Islet of Langerhans (tissue), 1 donor: ENCODE measurements around the gene CELA2B.
"Not testable (repeated sequence)": the region's sequence is repeated elsewhere in the genome, so short reads cannot be mapped to it uniquely, and the experiment has no call there.

ENCODE experiments used
- FAIRE-seq: peaks from one replicate; lab custom pipeline; 2011; peaks lifted over from hg19 to GRCh38; lab: Jason Lieb, UNC

CELA2B gene

DNA sequence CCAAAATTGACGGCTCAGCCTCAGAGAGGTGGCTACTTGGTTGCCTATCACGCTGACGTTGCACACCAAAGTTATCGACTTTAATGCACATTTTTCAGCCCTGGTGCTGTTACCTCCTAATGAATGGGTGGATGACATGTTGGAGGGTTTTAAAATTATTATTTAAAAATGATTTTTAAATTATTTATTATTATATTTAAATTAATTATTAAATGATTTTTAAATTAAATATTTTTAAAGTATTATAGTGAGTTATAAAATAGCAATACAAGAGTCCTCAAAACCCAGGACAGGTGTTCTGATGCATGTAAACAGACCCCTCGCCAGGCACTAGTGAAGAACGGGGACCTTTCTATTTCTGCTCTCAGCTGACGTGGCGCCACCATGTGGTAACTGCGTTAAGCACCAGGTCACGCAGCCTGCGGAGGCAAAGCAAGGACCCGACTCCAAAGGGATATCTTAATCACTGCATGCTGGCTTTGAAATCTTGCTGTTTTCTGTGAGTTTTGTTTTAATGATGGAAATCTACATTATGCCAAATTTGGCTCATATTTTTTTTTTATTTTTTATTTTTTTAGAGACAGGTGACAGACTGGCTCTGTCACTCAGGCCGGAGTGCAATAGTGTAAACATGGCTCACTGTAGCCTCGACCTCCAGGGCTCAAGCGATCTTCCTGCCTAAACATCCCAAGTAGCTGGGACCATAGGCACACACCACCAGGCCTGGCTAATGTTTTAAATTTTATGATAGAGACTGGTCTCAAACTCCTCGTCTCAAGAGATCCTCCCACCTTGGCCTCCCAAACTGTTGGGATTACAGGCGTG is 25.5 kb downstream of the CELA2B start:
- no peak for FAIRE-seq

DNA sequence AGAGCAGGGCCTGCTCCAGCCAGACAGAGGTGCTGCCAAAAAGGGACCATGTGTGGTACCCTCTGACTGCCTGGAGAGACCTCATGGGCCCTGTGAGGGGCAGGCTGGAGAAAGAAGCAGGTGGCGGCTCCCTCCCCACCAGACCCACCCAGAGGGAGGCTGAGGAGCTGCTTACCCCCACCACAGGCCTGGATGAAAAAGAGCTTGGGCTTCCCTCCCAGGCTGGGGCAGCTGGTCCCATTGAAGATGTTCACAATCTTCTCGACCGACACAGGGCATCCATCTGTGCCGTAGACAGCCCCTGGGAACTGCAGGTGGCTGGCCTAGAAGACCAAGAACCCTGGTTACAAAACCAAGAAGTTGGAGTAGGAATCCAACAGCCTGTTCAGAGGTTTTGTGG is 28.5 kb downstream of the CELA2B start:
- no peak for FAIRE-seq

DNA sequence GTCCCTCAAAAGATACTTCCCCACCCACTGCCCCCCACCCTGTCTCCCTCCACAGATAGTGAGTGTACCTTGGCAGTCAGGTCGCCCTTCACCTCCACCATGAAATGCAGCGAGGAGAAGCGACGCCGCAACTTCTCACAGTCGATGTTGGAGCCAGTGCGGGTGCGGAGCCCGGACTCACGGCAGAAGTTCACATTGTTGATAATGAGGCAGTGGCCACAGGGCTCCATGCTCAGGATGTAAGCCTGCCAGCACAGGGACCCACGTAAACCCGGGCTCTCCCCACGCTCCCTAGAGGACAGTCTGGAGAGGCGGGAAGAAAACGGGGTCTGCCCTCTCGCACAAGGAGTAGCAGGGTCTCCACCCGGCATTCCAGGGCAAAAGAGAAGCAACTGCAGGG is 30.9 kb downstream of the CELA2B start:
- no peak for FAIRE-seq

DNA sequence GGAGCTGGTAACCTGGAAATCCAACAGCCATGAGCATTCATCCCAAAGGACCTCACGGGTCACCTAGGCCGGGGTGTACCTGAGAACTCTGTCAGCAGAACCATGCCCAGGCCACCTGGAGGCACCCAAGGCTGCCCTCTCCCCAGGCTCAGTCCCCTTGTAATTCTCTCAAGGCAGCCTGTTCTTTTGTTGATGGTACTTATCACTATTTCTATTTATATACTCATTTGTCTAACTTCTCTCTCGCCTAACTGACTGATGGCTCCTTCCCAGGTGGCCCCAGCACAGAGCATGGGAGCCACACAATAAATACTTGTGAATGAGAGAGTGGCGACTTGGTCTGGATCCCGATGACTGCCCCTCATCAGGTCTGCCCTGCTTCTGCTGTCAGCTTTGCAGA is 31.4 kb downstream of the CELA2B start:
- FAIRE-seq, result no peak

DNA sequence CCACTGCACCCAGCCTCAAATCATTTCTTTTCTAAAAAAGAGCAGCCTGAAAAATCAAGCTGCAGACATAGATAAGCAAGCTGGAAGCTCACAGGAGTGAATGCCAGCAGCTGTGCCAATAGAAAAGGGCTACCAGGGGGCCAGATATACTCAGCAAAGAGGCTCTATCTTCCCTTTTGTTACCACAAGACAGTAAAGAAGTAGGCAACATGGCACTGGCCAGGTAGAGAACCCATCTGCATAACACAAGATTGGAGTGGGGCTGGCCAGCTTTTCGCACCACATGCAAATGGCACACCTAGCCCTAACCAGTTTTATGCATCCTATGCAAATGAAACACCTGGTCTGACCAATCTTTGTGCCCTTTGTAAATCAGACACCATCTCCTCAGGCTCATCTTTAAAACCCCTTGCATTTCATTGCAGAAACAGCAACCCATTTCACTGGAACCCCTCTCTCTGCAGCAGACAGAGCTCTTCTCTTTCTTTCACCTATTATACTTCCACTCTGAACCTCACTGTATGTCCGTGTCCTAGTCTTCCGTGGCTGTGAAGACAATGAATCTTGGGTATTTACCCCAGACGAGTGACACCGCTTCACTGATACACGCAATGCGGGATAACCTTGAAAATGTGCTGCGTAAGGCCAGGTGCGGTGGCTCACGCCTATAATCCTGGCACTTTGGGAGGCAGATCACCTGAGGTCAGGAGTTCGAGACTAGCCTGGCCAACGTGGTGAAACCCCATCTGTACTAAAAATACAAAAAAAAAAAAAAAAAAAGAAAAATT is 33.0 kb downstream of the CELA2B start:
- FAIRE-seq, result no peak

DNA sequence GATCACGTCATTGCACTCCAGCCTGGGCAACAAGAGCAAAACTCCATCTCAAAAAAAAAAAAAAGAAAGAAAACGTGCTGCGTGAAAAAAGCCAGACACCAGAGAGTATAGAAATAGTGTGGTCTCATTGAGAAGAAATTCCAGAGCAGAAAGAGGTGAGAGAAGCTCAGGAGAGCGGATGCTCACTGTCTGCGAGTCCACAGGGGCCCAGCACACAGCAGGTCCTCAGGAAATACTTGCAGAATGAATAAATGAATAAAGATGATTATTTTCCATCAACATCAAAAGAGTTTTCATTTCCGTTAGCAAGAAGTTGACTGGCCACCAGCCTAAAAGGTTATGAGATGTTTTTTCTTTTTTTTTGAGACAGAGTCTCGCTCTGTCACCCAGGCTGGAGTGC is 33.7 kb downstream of the CELA2B start:
- FAIRE-seq, result no peak

DNA sequence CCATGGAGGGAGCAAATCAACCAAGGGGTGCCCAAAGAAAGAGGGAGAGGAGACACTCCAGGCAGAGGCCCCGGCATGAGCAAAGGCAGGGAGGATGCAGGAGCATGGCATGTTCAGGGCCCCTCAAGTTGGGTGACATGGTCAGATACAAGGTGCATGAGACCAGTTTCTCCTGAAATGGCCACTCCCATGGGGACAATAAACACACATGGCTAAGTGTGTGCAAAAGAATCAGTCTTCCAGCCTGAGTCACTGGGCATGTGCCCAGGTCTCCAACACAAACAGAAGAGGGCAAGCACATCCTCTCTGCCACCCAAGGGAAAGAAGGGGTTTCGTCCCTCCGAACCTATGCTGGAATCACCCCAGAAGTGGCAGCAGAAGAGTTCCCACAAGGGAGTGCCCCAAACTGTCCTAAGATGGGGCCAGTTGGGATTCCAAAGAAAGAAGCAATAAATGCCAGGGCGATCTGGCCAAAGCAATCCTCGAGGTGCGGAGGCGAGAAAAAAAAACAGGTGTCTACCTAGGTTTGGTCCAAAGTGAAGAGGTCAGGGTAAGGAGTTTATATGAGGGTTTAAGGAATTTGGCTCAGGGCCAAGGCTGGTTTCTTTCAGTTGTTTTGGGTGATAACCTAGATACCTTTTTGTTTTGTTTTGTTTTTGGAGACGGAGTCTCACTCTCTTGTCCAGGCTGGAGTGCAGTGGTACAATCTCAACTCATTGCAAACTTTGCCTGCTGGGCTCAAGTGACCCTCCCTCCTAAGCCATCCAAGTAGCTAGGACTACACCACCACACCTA is 34.9 kb downstream of the CELA2B start:
- FAIRE-seq, result no peak

DNA sequence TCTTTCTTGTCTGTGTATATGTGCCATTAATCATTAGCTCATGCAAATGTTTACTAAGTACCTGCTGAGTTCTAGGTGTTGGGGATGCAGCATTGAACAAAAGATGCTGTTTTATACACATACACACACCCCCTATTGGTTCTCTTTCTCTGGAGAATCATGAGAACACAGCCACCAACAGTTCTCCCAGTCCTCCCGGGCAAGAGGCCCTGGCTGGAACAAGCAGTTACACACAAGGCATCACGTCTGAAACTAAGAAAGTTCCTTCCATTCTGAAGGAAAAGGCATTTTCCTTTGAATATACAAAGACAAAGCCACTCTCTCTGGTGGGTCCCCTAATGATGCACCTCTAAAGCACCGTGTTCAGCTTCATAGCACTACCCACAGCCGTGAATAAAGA is 37.3 kb downstream of the CELA2B start:
- FAIRE-seq, result no peak

DNA sequence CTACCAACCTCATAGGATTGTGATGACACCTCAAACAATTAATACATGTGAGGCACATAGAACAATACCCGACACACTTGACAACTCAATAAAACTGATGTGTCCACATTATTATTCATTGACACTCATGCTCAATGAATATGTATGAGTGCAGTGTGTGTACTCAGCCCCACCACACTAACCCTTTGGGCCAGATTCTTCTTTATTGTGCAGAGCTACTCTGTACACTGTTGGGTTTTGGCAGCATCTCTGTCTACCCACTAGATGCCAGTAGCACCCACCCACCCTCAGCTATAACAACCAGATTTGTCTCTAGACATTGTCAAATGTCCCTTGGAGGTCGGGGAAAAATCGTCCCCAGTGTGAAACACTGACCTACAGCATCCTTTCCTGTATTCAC is 38.0 kb downstream of the CELA2B start:
- no peak for FAIRE-seq

DNA sequence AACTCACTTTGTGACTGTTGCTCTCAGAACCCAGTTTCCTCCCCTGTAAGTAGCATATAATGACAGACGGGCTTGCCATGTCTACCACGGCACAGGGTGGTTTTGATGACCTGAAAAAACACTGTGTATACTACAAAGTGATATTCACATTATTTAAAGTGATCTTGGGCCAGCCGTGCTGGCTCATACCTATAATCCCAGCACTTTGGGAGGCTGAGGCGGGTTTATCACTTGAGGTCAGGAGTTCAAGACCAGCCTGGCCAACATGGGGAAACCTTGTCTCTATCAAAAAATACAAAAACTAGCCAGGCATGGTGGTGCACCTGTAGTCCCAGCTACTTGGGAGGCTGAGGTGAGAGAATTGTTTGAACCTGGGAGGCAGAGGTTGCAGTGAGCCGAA is 38.7 kb downstream of the CELA2B start:
- FAIRE-seq, result not testable (repeated sequence)

DNA sequence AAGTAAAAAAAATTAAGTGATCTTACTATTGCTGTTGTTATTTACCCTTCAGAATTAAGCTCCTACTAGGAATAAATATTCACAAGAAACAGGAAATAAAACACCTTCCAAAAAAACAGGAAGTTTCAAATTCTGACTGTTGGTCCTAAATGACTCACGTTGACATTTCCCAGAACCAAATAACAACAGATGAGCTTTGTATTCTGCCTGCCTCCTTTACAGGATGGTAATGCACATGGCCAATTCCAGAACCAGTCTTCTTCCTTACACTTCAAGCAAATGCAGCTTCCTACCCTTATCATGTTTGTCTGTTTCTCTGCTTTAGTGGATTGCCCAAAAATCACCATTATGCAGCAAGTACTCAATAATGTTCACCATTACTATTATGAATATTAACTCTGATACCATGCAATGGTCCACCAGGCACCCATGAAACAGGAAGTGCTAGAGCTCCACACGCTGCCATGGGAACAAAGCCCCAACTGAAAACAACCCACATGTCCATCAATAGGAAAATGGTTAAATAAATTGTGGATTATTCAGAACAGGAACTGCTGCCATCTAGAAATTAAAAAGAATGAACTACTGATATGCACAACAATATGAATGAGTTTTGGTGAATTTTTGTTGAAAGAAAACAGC is 39.2 kb downstream of the CELA2B start:
- FAIRE-seq, result no peak

DNA sequence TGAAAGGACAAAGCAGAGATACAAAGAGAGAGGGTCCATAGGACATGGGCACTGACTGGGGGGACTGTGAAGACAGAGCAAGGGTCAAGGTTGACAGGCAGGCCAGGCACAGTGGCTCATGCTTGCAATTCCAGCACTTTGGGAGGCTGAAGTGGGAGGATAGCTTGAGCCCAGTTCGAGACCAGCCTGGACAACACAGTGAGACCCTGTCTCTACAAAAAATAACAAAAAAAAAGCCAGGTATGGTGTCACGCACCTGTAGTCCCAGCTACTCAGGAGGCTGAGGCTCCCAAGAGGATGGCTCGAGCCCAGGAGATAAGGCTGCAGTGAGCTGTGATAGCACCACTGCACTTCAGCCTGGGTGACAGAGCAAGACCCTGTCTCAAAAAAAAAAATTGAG is 43.7 kb downstream of the CELA2B start:
- no peak for FAIRE-seq

DNA sequence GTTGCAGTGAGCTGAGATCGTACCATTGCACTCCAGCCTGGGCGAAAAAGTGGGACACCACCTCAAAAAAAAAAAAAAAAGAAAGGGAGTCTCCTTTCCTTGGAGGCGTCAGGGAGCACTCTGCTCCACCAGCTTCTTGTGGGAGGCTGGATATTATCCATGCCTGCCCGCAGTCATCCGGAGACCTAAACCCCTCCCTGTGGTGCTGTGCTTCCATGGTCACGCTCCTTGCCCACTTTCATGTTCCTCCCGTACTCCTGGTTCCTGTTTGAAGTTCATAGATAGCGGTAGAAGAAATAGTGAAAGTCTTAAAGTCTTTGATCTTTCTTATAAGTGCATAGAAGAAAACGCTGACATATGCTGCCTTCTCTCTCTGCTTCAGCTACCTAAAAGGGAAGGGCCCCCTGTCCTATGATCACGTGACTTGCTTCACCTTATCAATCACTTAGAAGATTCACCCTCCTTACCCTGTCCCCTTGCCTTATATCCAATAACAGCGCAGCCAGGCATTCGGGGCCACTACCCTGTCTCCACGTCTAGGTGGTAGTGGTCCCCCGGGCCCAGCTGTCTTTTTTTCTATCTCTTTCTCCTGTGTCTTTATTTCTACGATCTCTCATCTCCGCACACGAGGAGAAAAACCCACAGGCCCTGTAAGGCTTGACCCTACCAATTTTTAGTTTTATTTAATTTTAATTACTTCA is 45.5 kb downstream of the CELA2B start:
- FAIRE-seq, result not testable (repeated sequence)

DNA sequence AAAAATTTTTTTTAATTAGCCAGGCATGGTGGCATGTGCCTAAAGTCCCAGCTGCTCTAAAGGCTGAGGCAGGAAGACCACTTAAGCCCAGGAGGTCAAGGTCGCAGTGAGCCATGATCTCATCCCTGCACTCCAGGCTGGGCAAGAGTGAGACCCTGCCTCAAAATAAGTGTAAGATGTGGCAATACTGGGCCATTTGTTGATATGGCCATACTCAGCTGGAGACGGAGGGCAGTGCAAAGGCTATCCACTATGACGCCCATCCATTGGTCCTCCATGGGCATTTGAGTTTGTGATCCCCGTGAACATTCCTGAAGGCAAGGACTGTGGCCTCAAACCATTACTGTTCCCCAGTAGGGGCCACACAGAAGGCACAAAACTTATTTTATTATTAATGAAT is 46.6 kb downstream of the CELA2B start:
- no peak for FAIRE-seq

DNA sequence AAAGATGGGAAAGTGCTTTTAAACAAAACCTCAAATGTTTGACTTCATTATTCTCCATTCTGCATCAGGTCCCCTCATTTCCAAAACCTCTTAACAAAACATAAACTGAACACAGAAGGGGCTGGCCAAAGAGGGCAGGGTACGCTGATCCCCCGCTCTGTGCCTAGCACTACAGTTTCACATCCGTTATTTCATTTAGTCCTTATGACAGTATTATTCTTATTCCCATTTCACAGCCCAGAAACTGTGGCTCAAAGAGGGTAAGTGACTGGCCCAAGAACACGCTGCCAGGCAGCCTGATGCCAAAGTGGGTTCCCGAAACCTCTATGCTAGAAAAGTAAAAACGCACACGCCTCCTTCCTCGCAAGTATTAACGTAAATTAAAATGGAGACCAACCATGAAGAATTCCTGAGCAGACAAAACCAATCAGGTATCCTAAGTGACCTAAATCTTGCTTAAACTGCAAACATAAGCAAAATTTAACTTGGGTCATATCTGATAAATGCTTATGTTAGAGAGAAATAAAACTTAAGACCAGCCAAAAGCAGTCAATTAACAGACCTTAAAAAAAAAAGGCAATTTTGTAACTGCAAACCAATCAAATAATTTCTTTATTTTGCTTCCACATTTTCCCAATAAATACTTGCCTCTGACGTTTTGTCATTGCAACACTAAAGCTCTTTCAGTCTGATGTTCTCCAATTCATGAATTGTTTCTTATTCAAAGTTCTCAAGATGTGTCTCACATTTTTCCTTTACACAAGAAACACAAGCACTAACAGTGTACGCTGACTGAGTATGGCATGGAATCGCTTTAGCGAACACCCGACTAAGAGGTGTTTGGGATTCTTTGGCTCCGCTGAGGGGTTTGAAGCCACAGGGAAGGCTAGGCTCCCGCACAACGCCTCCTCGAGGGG is 47.5 kb downstream of the CELA2B start:
- FAIRE-seq, result no peak

DNA sequence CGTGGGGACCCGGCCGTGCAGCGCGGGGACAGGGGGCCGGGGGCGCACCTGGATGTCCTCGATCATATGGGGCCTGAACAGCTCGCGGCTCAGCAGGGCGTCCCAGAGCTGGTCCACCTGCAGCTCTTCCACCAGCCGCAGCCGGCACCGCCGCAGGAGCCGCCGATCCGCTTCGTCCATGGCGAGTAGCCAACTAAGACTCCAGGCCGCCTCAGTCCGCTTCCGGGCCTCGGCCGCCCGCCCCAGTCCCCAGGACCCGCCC is 48.0 kb downstream of the CELA2B start, which contains the start of gene CASP9:
CASP9 (minus strand) TSS at position 195 of the 262 bp plus-strand sequence; CDS start at position 180, 15 bp downstream.
- no peak for FAIRE-seq

DNA sequence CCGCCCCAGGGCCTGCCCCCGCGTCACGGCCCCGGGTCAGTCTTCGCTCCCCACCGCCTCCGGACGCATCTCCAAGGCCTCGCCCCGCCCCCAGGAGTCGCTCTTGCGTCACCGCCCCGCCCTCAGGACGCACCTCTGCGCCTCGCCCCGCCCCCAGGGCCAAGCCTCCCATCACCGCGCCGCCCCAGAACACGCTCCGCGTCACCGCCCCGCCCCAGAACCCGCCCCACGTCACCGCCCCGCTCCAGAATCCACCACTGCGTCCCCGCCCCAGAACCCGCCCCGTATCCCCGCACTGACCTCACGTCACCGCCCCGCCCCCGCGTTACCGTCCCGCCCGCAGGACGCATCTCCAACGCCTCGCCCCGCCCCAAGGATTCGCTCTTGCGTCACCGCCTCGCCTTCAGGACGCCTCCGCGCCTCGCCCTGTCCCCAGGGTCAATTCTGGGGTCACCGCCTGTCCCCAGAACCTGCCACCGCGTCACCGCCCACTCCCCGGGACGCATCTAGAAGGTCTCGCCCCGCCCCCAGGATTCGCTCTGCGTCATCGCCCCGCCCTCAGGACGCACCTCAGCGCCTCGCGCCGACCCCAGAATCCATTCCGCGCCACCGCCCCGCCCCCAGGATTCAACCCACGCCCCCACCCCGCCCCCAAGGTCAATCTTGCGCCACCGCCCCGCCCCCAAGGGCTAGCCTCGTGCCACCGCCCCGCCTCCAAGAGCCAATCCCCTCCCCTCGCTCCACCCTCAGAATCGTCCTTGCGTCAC is 48.6 kb downstream of the CELA2B start:
- FAIRE-seq, result no peak

DNA sequence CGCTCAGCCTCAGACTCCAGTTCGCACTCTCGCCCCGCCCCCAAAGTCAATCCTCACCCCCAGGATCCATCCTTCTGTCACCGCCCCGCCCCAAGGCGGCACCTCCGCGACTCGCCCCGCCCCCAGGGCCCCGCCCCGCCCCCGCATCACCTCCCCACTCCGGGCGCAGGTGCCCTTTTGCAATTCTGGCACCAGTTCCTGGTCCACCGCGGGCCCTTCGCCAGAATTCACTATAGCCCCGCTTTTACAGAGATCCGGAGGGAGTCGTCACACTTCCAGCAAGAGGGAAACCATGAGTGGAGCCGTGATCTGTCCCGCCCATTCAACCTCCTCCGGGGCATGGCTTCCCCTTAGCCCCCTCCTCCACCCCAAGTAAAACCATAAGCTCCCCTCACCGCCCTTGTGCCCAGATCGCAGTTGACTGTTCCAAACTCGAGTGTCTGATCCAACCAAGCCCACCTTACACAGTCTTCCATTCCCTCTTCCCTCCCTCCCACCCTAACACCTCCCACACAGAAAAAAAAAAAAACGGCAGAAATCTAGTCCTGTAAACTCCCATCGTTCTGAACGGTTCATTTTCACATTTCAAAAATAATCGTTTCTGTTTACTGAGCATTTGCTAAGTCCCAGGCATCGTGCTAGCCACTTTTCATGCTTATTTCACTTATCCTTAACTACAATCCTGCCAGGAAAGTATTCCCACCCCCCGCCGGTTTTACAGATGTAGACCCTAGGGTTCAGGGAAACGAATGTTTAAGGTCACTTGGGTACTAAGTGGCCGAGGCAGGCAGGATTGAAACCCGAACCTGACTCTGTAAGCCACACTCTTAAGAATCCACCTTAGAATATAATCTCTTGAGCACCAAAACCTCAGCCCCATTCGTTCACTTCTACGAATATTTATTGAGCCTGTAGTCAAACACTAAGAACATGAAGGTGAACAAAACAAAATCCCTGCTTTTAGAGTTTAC is 49.4 kb downstream of the CELA2B start:
- FAIRE-seq, result no peak

DNA sequence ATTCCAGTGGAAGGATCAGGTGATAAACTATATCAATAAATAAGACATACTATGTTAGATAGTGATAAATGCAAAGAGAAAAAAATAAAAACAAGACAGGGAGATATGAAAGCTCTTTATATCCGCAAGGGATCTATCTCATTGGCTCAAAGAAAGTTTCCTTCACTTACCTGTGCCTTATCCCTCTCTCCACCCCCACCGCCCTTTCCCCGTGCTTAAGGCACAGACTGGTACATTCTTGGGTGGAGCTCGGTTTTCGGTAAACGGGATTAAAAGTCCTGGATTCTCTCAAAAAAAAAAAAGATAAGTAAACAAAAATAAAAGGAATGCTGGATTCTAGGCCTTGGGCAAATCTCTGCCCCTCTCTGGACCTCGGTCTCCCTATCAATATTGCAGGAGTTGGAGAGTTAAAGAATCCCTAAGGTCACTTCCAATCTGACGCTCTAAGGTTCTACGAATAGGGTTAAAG is 50.2 kb downstream of the CELA2B start:
- FAIRE-seq, result peak; percentile 41
